IMR-90 (cell line): ENCODE data around the gene AKT2. TPM values are rescaled to one million over a fixed set of nuclear protein-coding genes. Genes with fewer than 3 reads are reported as not detected.

ENCODE experiments used
- ATAC-seq: fragments of 200-7000 bp; cut with Tn5 transposase; 2 replicates; pipeline ENCODE4 v1.9.1; 2020; ENCODE audit warnings: low read depth, mild to moderate bottlenecking, moderate library complexity
- BruUV-seq: library from RNA; stranded (reverse); fragments of 400-500 nt; replicated peaks from 2 replicates; lab custom pipeline; 2021; lab: Mats Ljungman, UMichigan
- CTCF ChIA-PET: fragments of 300-600 bp; formaldehyde crosslinking; extraction: SDS; loops from one replicate; lab custom pipeline; 2021; ENCODE audit warnings: antibody characterized with exemption; lab: Yijun Ruan, JAX
- POLR2A ChIA-PET: fragments of 300-600 bp; sonication (Branson Sonifier 250); formaldehyde crosslinking; loops from one replicate; lab custom pipeline; 2022; ENCODE audit warnings: antibody characterized with exemption; ENCODE audit not compliant: unreplicated experiment; lab: Charles Lee
- DNase-seq: peaks from one replicate; pipeline ENCODE4 v3.0.0; 2013
- H2AFZ ChIP-seq: replicated peaks from 2 replicates; pipeline ENCODE3; 2013; ENCODE audit warnings: low read length, mild to moderate bottlenecking; ENCODE audit not compliant: poor library complexity
- H2AK5ac ChIP-seq: 2 replicates; pipeline ENCODE4 v1.6.1; 2013; ENCODE audit warnings: low read depth, low read length, inconsistent platforms
- H2AK9ac ChIP-seq: replicated peaks from 2 replicates; pipeline ENCODE3; 2013; ENCODE audit warnings: mild to moderate bottlenecking, low read depth, low read length, moderate library complexity; ENCODE audit not compliant: poor library complexity
- H2BK120ac ChIP-seq: 2 replicates; pipeline ENCODE4 v1.6.1; 2013; ENCODE audit warnings: low read depth, low read length, inconsistent platforms
- H2BK15ac ChIP-seq: 3 replicates; pipeline ENCODE4 v1.6.1; 2013; ENCODE audit warnings: low read depth, low read length, inconsistent platforms
- H2BK20ac ChIP-seq: 2 replicates; pipeline ENCODE4 v1.6.1; 2013; ENCODE audit warnings: low read depth, mild to moderate bottlenecking, inconsistent platforms, low read length, moderate library complexity
- H2BK5ac ChIP-seq: 2 replicates; pipeline ENCODE4 v1.6.1; 2013; ENCODE audit warnings: mild to moderate bottlenecking, low read depth, low read length, inconsistent platforms; ENCODE audit not compliant: poor library complexity, severe bottlenecking
- H3K14ac ChIP-seq: replicated peaks from 2 replicates; pipeline ENCODE4 v1.6.1; 2013; ENCODE audit warnings: low read depth, low read length, inconsistent platforms
- H3K18ac ChIP-seq: 2 replicates; pipeline ENCODE4 v1.6.1; 2013; ENCODE audit warnings: low read depth, low read length, control low read depth
- H3K23ac ChIP-seq: 2 replicates; pipeline ENCODE4 v1.6.1; 2013; ENCODE audit warnings: low read depth, low read length, inconsistent platforms
- H3K27ac ChIP-seq: 2 replicates; pipeline ENCODE4 v1.5.1; 2013; ENCODE audit warnings: mild to moderate bottlenecking, control low read depth, low read length; ENCODE audit not compliant: insufficient read depth
- H3K27me3 ChIP-seq: 2 replicates; pipeline ENCODE4 v1.6.1; 2013; ENCODE audit warnings: low read length; ENCODE audit not compliant: control insufficient read depth, insufficient read depth
- H3K36me3 ChIP-seq: 2 replicates; pipeline ENCODE4 v1.6.1; 2013; ENCODE audit warnings: low read length, mixed read lengths; ENCODE audit not compliant: control insufficient read depth, insufficient read depth
- H3K4ac ChIP-seq: 2 replicates; pipeline ENCODE4 v1.6.1; 2013; ENCODE audit warnings: low read depth, low read length, inconsistent platforms
- H3K4me1 ChIP-seq: 2 replicates; pipeline ENCODE4 v1.6.1; 2013; ENCODE audit warnings: low read length, mixed read lengths; ENCODE audit not compliant: control insufficient read depth, insufficient read depth
- H3K4me2 ChIP-seq: 2 replicates; pipeline ENCODE4 v1.6.1; 2013; ENCODE audit warnings: low read depth, mild to moderate bottlenecking, control low read depth, low read length, moderate library complexity
- H3K4me3 ChIP-seq: 2 replicates; pipeline ENCODE4 v1.5.1; 2013; ENCODE audit warnings: low read depth, mild to moderate bottlenecking, control low read depth, low read length, moderate library complexity; ENCODE audit not compliant: insufficient read depth
- H3K56ac ChIP-seq: 2 replicates; pipeline ENCODE4 v1.6.1; 2013; ENCODE audit warnings: low read length, inconsistent platforms; ENCODE audit not compliant: insufficient read depth; ENCODE audit errors: extremely low read depth
- H3K79me1 ChIP-seq, 2 experiments: 2 replicates each; pipeline ENCODE4 v1.6.1; 2013; ENCODE audit warnings: low read length in 2 of 2, inconsistent platforms in 1 of 2, low read depth in 1 of 2
- H3K9ac ChIP-seq: 2 replicates; pipeline ENCODE4 v1.6.1; 2013; ENCODE audit warnings: low read depth, low read length, control low read depth
- H3K9me1 ChIP-seq: 2 replicates; pipeline ENCODE4 v1.6.1; 2013; ENCODE audit warnings: low read length, inconsistent platforms; ENCODE audit not compliant: insufficient read depth
- H3K9me3 ChIP-seq: 2 replicates; pipeline ENCODE4 v1.6.1; 2013; ENCODE audit warnings: low read length; ENCODE audit not compliant: control insufficient read depth, insufficient read depth
- H4K20me1 ChIP-seq: 2 replicates; pipeline ENCODE4 v1.6.1; 2013; ENCODE audit warnings: low read length, inconsistent platforms; ENCODE audit not compliant: insufficient read depth
- H4K5ac ChIP-seq: 2 replicates; pipeline ENCODE4 v1.6.1; 2013; ENCODE audit warnings: mild to moderate bottlenecking, low read depth, low read length, control low read depth
- H4K8ac ChIP-seq, 2 experiments: 2 replicates each; pipeline ENCODE4 v1.6.1; 2013; ENCODE audit warnings: low read depth in 2 of 2, low read length in 2 of 2, control low read depth in 1 of 2, inconsistent platforms in 1 of 2
- H4K91ac ChIP-seq: 2 replicates; pipeline ENCODE4 v1.6.1; 2013; ENCODE audit warnings: low read depth, low read length, inconsistent platforms; ENCODE audit not compliant: insufficient read depth
- BHLHE40 ChIP-seq: fragments of 150-350 bp; IDR thresholded peaks from 2 replicates; pipeline ENCODE4 v1.6.1; 2016; ENCODE audit warnings: mild to moderate bottlenecking, low read depth, low read length
- CEBPB ChIP-seq: IDR thresholded peaks from 2 replicates; pipeline ENCODE4 v1.6.1; 2012; ENCODE audit warnings: low read depth, low read length, improper control_type of control experiment
- CHD1 ChIP-seq: IDR thresholded peaks from 2 replicates; pipeline ENCODE4 v1.6.1; 2012; ENCODE audit warnings: low read depth, low read length, improper control_type of control experiment
- CTCF ChIP-seq: conservative IDR thresholded peaks from 2 replicates; pipeline ENCODE4 v1.5.1; 2012; ENCODE audit warnings: mild to moderate bottlenecking, low read depth, low read length, improper control_type of control experiment
- FOS ChIP-seq: fragments of 150-350 bp; IDR thresholded peaks from 2 replicates; pipeline ENCODE4 v1.6.1; 2016; ENCODE audit warnings: low read depth, low read length
- MAFK ChIP-seq: IDR thresholded peaks from 2 replicates; pipeline ENCODE4 v1.6.1; 2012; ENCODE audit warnings: low read depth, low read length, improper control_type of control experiment
- MAZ ChIP-seq: IDR thresholded peaks from 2 replicates; pipeline ENCODE4 v1.6.1; 2012; ENCODE audit warnings: low read depth, mild to moderate bottlenecking, low read length, improper control_type of control experiment, moderate library complexity, borderline replicate concordance
- MXI1 ChIP-seq: IDR thresholded peaks from 2 replicates; pipeline ENCODE4 v1.6.1; 2012; ENCODE audit warnings: low read depth, mild to moderate bottlenecking, low read length, moderate library complexity, borderline replicate concordance
- NFE2L2 ChIP-seq: fragments of 150-350 bp; IDR thresholded peaks from 2 replicates; pipeline ENCODE4 v1.6.1; 2016; ENCODE audit warnings: low read depth, mild to moderate bottlenecking, low read length
- POLR2A ChIP-seq: IDR thresholded peaks from 2 replicates; pipeline ENCODE4 v1.6.1; 2012; ENCODE audit warnings: mild to moderate bottlenecking, low read depth, low read length
- RAD21 ChIP-seq: IDR thresholded peaks from 2 replicates; pipeline ENCODE4 v1.6.1; 2012; ENCODE audit warnings: low read length, improper control_type of control experiment
- RCOR1 ChIP-seq: IDR thresholded peaks from 2 replicates; pipeline ENCODE4 v1.6.1; 2012; ENCODE audit warnings: mild to moderate bottlenecking, low read length, improper control_type of control experiment; ENCODE audit not compliant: insufficient replicate concordance
- RFX5 ChIP-seq: IDR thresholded peaks from 2 replicates; pipeline ENCODE4 v1.8.0; 2012; ENCODE audit warnings: low read depth, mild to moderate bottlenecking, low read length, moderate library complexity
- SMC3 ChIP-seq: fragments of 150-350 bp; IDR thresholded peaks from 2 replicates; pipeline ENCODE4 v1.6.1; 2016; ENCODE audit warnings: low read depth, mild to moderate bottlenecking, antibody characterized with exemption, low read length, moderate library complexity
- USF2 ChIP-seq: fragments of 150-350 bp; IDR thresholded peaks from 2 replicates; pipeline ENCODE4 v1.6.1; 2017; ENCODE audit warnings: mild to moderate bottlenecking, antibody characterized with exemption, low read length, low read depth
- WGBS, 2 experiments: methylation state at CpG; one replicate each; pipeline versions ENCODE4 v1.1.5 to v1.1.7; 2013; ENCODE audit warnings: missing lambda C conversion rate in 2 of 2; ENCODE audit not compliant: insufficient read length in 1 of 2; ENCODE audit errors: extremely low coverage in 2 of 2; 5-methylcytosine and 5-hydroxymethylcytosine counted together
- dilution Hi-C: fragments of 300-500 bp; cut with HindIII; formaldehyde crosslinking; loops from one replicate; pipeline ENCODE4 v1.14.3; 2018; ENCODE audit warnings: low sequenced_read_pairs; ENCODE audit not compliant: unreplicated experiment
- in situ Hi-C: fragments of 300-500 bp; cut with MboI; formaldehyde crosslinking; loops from 3 replicates; pipeline ENCODE4 v1.14.3; 2019; ENCODE audit warnings: low sequenced_read_pairs, inconsistent platforms, mixed read lengths
- intact Hi-C: fragments of 100-400 bp; cut with micrococcal nuclease; formaldehyde crosslinking; loops from 2 replicates; pipeline ENCODE4 v1.10.0; 2022
- polyA plus RNA-seq, 3 experiments: library from polyadenylated mRNA; depleted of rRNA; stranded (reverse); fragments of >200 nt; gene quantifications; 2 replicates each; pipeline ENCODE4 v1.2.3, GENCODE V29; 2012; ENCODE audit warnings: low replicate concordance in 1 of 3
- total RNA-seq: library from RNA; depleted of rRNA; stranded (reverse); fragments of >200 nt; gene quantifications from 2 replicates; pipeline ENCODE4 v1.2.3, GENCODE V29; 2012

AKT2 gene
- total and polyA plus RNA-seq, 2 of the 4 experiments (the other 2 are of a cell fraction) = 61.5 to 104 TPM

GRCh38 chr19:40249781-40250180 is 35.4 kb downstream of the AKT2 start:
- Histone ChIP-seq H2BK120ac (no peak overlapping the region), H2BK15ac (no peak overlapping the region), H4K5ac (no peak overlapping the region), H3K4me3 (no peak overlapping the region), H3K4me1 (no peaks in the 10 kb centered on the region), H2AK9ac (no peak overlapping the region), H3K23ac (no peak overlapping the region), H3K36me3 (peaks cover 22% of the 10 kb centered on the region), H3K4ac (no peak overlapping the region), H2BK5ac (no peak overlapping the region), H2BK20ac (no peak overlapping the region), H4K20me1 (peaks cover 32% of the 10 kb centered on the region), H3K18ac (no peak overlapping the region), H4K8ac (no peak overlapping the region), H3K79me1 (peaks cover 33 to 73% of the 10 kb centered on the region in 2 experiments), H3K27ac (no peak overlapping the region), H2AFZ (peak overlapping the region; percentile 68), H2AK5ac (no peak overlapping the region), H3K14ac (no peak overlapping the region), H3K4me2 (no peak overlapping the region), H4K91ac (no peak overlapping the region), H3K56ac (no peak overlapping the region), H3K9me1 (peaks cover 14% of the 10 kb centered on the region; the same call in 1 of the 2 replicates), H3K9me3 (no peaks in the 10 kb centered on the region), H3K27me3 (no peaks in the 10 kb centered on the region), H3K9ac (no peak overlapping the region)
- ChIA-PET CTCF (no interaction called here), POLR2A (no interaction called here)
- dilution Hi-C loops = no loop called here
- WGBS, 2 experiments = 89% methylated on average over 8 of the region's 11 CpGs; no CpG with 5 or more reads in 1 of the 2 experiments
- no TSS peak for BruUV-seq
- TF ChIP-seq CEBPB (no peak), RCOR1 (no peak), CTCF (no peak), BHLHE40 (no peak), NFE2L2 (no peak), MAZ (no peak), CHD1 (no peak), MAFK (no peak), POLR2A (no peak), RAD21 (no peak), RFX5 (no peak), USF2 (no peak), MXI1 (no peak), FOS (no peak), SMC3 (no peak)
- no peak for ATAC-seq
- intact Hi-C loops = no loop called here
- DNase-seq = no peak
- in situ Hi-C loops = no loop called here
